HEK293 (cell line): ENCODE data around the gene RPS6KA5.

Experiments
- CTCF ChIA-PET: fragments of 350-600 bp; formaldehyde crosslinking; extraction: SDS; loops from one replicate; lab custom pipeline; 2021; ENCODE audit warnings: antibody characterized with exemption; lab: Yijun Ruan, JAX
- POLR2A ChIA-PET: fragments of 300-600 bp; formaldehyde crosslinking; extraction: SDS; loops from one replicate; lab custom pipeline; 2020; ENCODE audit warnings: antibody characterized with exemption, inconsistent platforms; lab: Yijun Ruan, JAX
- H3K27ac ChIP-seq: fragments of 200-500 bp; sonication (Bioruptor generic); 2 replicates; pipeline ENCODE4 v1.5.1; 2014; ENCODE audit warnings: low read depth, low read length, control low read depth, inconsistent platforms; ENCODE audit errors: extremely low read depth
- H3K36me3 ChIP-seq, 2 experiments: fragments of 200-500 bp in 1 of 2; sonication (Bioruptor generic) in 1 of 2; 1 replicate in 1 of 2; 2 replicates in 1 of 2; pipeline ENCODE4 v1.5.1; 2014 to 2017; ENCODE audit warnings: inconsistent platforms in 2 of 2, low read length in 2 of 2; ENCODE audit not compliant: control insufficient read depth in 2 of 2, insufficient read depth in 1 of 2
- H3K4me1 ChIP-seq: fragments of 200-500 bp; sonication (Bioruptor generic); 2 replicates; pipeline ENCODE4 v1.5.1; 2014; ENCODE audit warnings: mild to moderate bottlenecking, low read length, inconsistent platforms; ENCODE audit not compliant: control insufficient read depth, insufficient read depth
- H3K4me3 ChIP-seq: 2 replicates; pipeline ENCODE4 v1.5.1; 2011; ENCODE audit warnings: low read depth, mild to moderate bottlenecking, control low read depth, low read length, moderate library complexity
- H3K9me3 ChIP-seq: fragments of 200-500 bp; sonication (Bioruptor generic); 2 replicates; pipeline ENCODE4 v1.5.1; 2014; ENCODE audit warnings: low read depth, low read length, inconsistent platforms; ENCODE audit not compliant: control insufficient read depth, insufficient read depth
- BCL11B ChIP-seq: fragments of 450-650 bp; formaldehyde crosslinking; IDR thresholded peaks from 2 replicates; pipeline ENCODE4 v1.5.1; 2016; ENCODE audit warnings: low read depth, missing biosample characterization, missing genetic modification characterization
- GLI4 ChIP-seq: fragments of 450-650 bp; formaldehyde crosslinking; IDR thresholded peaks from 2 replicates; pipeline ENCODE4 v1.5.1; 2016; ENCODE audit warnings: missing biosample characterization, missing genetic modification characterization
- KLF7 ChIP-seq: fragments of 450-650 bp; formaldehyde crosslinking; IDR thresholded peaks from 2 replicates; pipeline ENCODE4 v1.5.1; 2016; ENCODE audit warnings: missing biosample characterization, missing genetic modification characterization, borderline replicate concordance
- SP2 ChIP-seq: fragments of 450-650 bp; formaldehyde crosslinking; IDR thresholded peaks from 2 replicates; pipeline ENCODE4 v1.5.1; 2016; ENCODE audit warnings: missing biosample characterization, missing genetic modification characterization
- SP3 ChIP-seq: fragments of 450-650 bp; formaldehyde crosslinking; IDR thresholded peaks from 2 replicates; pipeline ENCODE4 v1.5.1; 2016; ENCODE audit warnings: missing biosample characterization, missing genetic modification characterization
- WT1 ChIP-seq: fragments of 450-650 bp; formaldehyde crosslinking; IDR thresholded peaks from 2 replicates; pipeline ENCODE4 v1.5.1; 2016; ENCODE audit warnings: missing biosample characterization, missing genetic modification characterization
- ZFP3 ChIP-seq: fragments of 450-650 bp; formaldehyde crosslinking; IDR thresholded peaks from 2 replicates; pipeline ENCODE4 v1.5.1; 2016; ENCODE audit warnings: low read depth, missing biosample characterization, missing genetic modification characterization
- ZNF175 ChIP-seq: fragments of 450-650 bp; formaldehyde crosslinking; IDR thresholded peaks from 2 replicates; pipeline ENCODE4 v1.5.1; 2016; ENCODE audit warnings: missing biosample characterization, missing genetic modification characterization
- ZNF266 ChIP-seq: fragments of 450-650 bp; formaldehyde crosslinking; IDR thresholded peaks from 2 replicates; pipeline ENCODE4 v1.5.1; 2016; ENCODE audit warnings: missing biosample characterization, missing genetic modification characterization, low read depth
- ZNF292 ChIP-seq: fragments of 450-650 bp; formaldehyde crosslinking; IDR thresholded peaks from 2 replicates; pipeline ENCODE4 v1.5.1; 2016; ENCODE audit warnings: low read depth, missing biosample characterization, missing genetic modification characterization, borderline replicate concordance
- ZNF510 ChIP-seq: fragments of 450-650 bp; formaldehyde crosslinking; IDR thresholded peaks from 2 replicates; pipeline ENCODE4 v1.5.1; 2018; ENCODE audit warnings: mild to moderate bottlenecking, missing genetic modification characterization, missing biosample characterization; ENCODE audit not compliant: insufficient replicate concordance
- ZNF514 ChIP-seq: fragments of 450-650 bp; formaldehyde crosslinking; IDR thresholded peaks from 2 replicates; pipeline ENCODE4 v1.5.1; 2016; ENCODE audit warnings: missing biosample characterization, missing genetic modification characterization
- ZNF585B ChIP-seq: fragments of 450-650 bp; formaldehyde crosslinking; IDR thresholded peaks from 2 replicates; pipeline ENCODE4 v1.5.1; 2016; ENCODE audit warnings: missing biosample characterization, missing genetic modification characterization
- ZNF623 ChIP-seq: fragments of 450-650 bp; formaldehyde crosslinking; IDR thresholded peaks from 2 replicates; pipeline ENCODE4 v1.5.1; 2016; ENCODE audit warnings: missing biosample characterization, missing genetic modification characterization
- ZNF670 ChIP-seq: fragments of 450-650 bp; formaldehyde crosslinking; IDR thresholded peaks from 2 replicates; pipeline ENCODE4 v1.5.1; 2016; ENCODE audit warnings: missing biosample characterization, missing genetic modification characterization, low read depth
- ZNF677 ChIP-seq: fragments of 450-650 bp; IDR thresholded peaks from 2 replicates; pipeline ENCODE4 v1.5.0; 2018; ENCODE audit warnings: missing biosample characterization, mild to moderate bottlenecking, missing genetic modification characterization, moderate library complexity
- ZNF747 ChIP-seq: fragments of 450-650 bp; formaldehyde crosslinking; IDR thresholded peaks from 2 replicates; pipeline ENCODE4 v1.5.1; 2016; ENCODE audit warnings: missing biosample characterization, missing genetic modification characterization
- ZNF768 ChIP-seq: fragments of 450-650 bp; formaldehyde crosslinking; IDR thresholded peaks from 2 replicates; pipeline ENCODE4 v1.5.1; 2018; ENCODE audit warnings: missing biosample characterization, mild to moderate bottlenecking, missing genetic modification characterization
- ZNF785 ChIP-seq: fragments of 450-650 bp; formaldehyde crosslinking; IDR thresholded peaks from 2 replicates; pipeline ENCODE4 v1.5.1; 2016; ENCODE audit warnings: missing biosample characterization, missing genetic modification characterization
- ZNF830 ChIP-seq: fragments of 450-650 bp; IDR thresholded peaks from 2 replicates; pipeline ENCODE4 v1.5.0; 2018; ENCODE audit warnings: missing biosample characterization, missing genetic modification characterization, low read depth, mild to moderate bottlenecking, moderate library complexity
- ZNF837 ChIP-seq: fragments of 450-650 bp; formaldehyde crosslinking; IDR thresholded peaks from 2 replicates; pipeline ENCODE4 v1.5.1; 2016; ENCODE audit warnings: missing biosample characterization, missing genetic modification characterization
- ZSCAN23 ChIP-seq: fragments of 450-650 bp; formaldehyde crosslinking; IDR thresholded peaks from 2 replicates; pipeline ENCODE4 v1.5.1; 2016; ENCODE audit warnings: missing biosample characterization, missing genetic modification characterization
- ZSCAN30 ChIP-seq: fragments of 450-650 bp; IDR thresholded peaks from 2 replicates; pipeline ENCODE4 v1.5.1; 2018; ENCODE audit warnings: missing biosample characterization, mild to moderate bottlenecking, missing genetic modification characterization, moderate library complexity
- TF ChIP-seq, protein P1 (sequence below): IDR thresholded peaks from 2 replicates; pipeline ENCODE4 v1.6.1; 2011; ENCODE audit warnings: mild to moderate bottlenecking, low read depth, low read length, borderline replicate concordance
- TF ChIP-seq, protein P2 (sequence below): fragments of 450-650 bp; formaldehyde crosslinking; IDR thresholded peaks from 2 replicates; pipeline ENCODE4 v1.5.1; 2016; ENCODE audit warnings: missing biosample characterization, missing genetic modification characterization, borderline replicate concordance
- TF ChIP-seq, protein P3 (sequence below): fragments of 450-650 bp; formaldehyde crosslinking; IDR thresholded peaks from 2 replicates; pipeline ENCODE4 v1.5.1; 2016; ENCODE audit warnings: missing biosample characterization, missing genetic modification characterization, low read depth
- TF ChIP-seq, protein P4 (sequence below): fragments of 450-650 bp; formaldehyde crosslinking; optimal IDR thresholded peaks from 2 replicates; pipeline ENCODE3; 2016; ENCODE audit warnings: missing biosample characterization, mild to moderate bottlenecking, missing genetic modification characterization

Gene RPS6KA5

DNA sequence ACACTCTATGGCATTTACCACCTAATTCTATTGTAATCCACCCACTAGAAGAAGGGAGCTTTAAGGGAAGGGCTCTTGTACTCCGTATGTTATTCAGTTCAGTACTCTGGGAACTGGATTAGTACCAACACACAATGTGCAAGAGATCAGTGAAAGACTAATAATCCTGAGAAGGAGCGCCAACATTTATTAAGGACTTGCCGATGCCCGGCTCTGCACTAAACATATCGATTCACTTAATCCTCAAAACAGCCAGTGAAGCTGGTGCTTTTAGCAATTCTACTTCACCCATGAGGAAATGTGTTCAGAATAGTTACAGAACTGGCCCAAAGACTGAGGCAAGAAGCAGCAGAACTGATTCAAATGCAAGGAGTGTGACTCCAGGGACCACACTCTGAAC, 80.9 kb downstream of the RPS6KA5 start:
- ChIA-PET CTCF (interaction anchor here (0.6 kb wide), 2 partner anchors 747 to 1375 kb away, joined by 4 to 5 read pairs; no protein-coding TSS in a partner anchor), POLR2A (no interaction called here)
- no peaks in the 10 kb centered on the region for H3K4me1 ChIP-seq
- H3K36me3 ChIP-seq: no peaks in the 10 kb centered on the region
- TF ChIP-seq ZNF514 (tag by site-specific recombination): no peak
- no peak for TF ChIP-seq SP3
- no peak for TF ChIP-seq ZFP3 (tag by site-specific recombination)
- no peak for TF ChIP-seq ZNF670 (tag by site-specific recombination)
- TF ChIP-seq ZNF623 (tag by site-specific recombination): no peak
- no peak for TF ChIP-seq ZNF837 (tag by site-specific recombination)
- H3K9me3 ChIP-seq: no peaks in the 10 kb centered on the region
- no peak overlapping the region for H3K4me3 ChIP-seq
- no peak overlapping the region for H3K27ac ChIP-seq

DNA sequence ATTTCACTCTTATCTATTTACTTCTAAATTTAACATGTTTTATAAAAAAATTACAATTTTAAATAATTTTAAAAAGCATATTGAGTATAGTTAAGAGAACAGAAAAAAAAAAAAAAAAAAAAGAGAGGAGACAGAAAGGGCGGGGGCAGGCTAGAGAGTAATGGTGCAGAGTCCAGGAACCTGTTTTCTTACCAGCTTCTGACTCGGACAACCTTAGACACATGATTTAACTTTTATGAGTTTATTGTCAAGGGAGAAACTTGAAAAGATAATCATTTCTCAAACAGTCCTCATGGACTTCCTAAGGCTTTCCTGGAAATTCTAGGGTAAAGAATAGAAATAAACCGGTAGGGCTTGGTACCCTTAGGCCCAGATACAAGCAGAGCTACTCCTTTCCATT, 84.3 kb downstream of the RPS6KA5 start:
- POLR2A ChIA-PET: no interaction called here
- no peaks in the 10 kb centered on the region for H3K4me1 ChIP-seq
- no peaks in the 10 kb centered on the region for H3K36me3 ChIP-seq
- TF ChIP-seq, protein P1, sequence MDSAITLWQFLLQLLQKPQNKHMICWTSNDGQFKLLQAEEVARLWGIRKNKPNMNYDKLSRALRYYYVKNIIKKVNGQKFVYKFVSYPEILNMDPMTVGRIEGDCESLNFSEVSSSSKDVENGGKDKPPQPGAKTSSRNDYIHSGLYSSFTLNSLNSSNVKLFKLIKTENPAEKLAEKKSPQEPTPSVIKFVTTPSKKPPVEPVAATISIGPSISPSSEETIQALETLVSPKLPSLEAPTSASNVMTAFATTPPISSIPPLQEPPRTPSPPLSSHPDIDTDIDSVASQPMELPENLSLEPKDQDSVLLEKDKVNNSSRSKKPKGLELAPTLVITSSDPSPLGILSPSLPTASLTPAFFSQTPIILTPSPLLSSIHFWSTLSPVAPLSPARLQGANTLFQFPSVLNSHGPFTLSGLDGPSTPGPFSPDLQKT: no peak
- TF ChIP-seq, protein P2, sequence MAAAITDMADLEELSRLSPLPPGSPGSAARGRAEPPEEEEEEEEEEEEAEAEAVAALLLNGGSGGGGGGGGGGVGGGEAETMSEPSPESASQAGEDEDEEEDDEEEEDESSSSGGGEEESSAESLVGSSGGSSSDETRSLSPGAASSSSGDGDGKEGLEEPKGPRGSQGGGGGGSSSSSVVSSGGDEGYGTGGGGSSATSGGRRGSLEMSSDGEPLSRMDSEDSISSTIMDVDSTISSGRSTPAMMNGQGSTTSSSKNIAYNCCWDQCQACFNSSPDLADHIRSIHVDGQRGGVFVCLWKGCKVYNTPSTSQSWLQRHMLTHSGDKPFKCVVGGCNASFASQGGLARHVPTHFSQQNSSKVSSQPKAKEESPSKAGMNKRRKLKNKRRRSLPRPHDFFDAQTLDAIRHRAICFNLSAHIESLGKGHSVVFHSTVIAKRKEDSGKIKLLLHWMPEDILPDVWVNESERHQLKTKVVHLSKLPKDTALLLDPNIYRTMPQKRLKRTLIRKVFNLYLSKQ (tag by site-specific recombination): no peak
- no peak overlapping the region for H3K27ac ChIP-seq
- CTCF ChIA-PET: interaction anchor here (1.1 to 1.2 kb wide), 2 partner anchors 22 to 73 kb away, joined by 3 read pairs; no protein-coding TSS in a partner anchor
- H3K9me3 ChIP-seq: no peaks in the 10 kb centered on the region
- no peak overlapping the region for H3K4me3 ChIP-seq

DNA sequence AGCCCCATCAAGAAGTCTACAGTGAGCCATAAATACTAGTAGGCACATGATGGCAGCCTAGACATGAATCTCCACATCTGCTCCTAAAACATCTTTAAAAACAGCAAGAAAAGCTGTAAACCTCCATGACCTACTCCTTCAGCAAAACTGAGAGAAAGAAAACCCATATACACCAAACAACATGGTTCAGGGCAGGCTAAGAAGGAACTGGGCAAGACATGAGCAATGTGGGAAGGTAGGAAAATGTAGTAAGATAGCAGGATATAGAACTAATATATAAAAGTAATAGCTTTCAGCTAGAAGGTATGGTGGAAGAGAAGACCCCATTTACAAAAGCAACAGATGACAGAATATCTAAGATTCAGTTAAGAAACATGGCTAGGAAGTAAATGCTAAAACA, 88.8 kb downstream of the RPS6KA5 start:
- H3K4me1 ChIP-seq: peaks cover 5% of the 10 kb centered on the region
- H3K36me3 ChIP-seq: no peaks in the 10 kb centered on the region
- CTCF ChIA-PET: no interaction called here

More for the DNA sequence above, 88.8 kb downstream of the RPS6KA5 start:
- H3K9me3 ChIP-seq: no peaks in the 10 kb centered on the region
- no peak overlapping the region for H3K27ac ChIP-seq
- POLR2A ChIA-PET: no interaction called here
- TF ChIP-seq ZNF510 (tag by site-specific recombination) (no peak), ZNF768 (tag by site-specific recombination) (no peak), ZNF266 (no peak), ZNF747 (tag by site-specific recombination) (no peak), ZNF292 (tag by site-specific recombination) (no peak), ZSCAN23 (tag by site-specific recombination) (no peak), ZNF785 (no peak), KLF7 (no peak), ZNF830 (tag by site-specific recombination) (no peak), ZNF175 (tag by site-specific recombination) (no peak), BCL11B (tag by site-specific recombination) (no peak), GLI4 (tag by site-specific recombination) (no peak), WT1 (tag by site-specific recombination) (no peak), SP2 (tag by site-specific recombination) (no peak), ZNF677 (tag by site-specific recombination) (no peak), ZNF585B (no peak), ZSCAN30 (tag by site-specific recombination) (no peak)
- TF ChIP-seq, protein P3, sequence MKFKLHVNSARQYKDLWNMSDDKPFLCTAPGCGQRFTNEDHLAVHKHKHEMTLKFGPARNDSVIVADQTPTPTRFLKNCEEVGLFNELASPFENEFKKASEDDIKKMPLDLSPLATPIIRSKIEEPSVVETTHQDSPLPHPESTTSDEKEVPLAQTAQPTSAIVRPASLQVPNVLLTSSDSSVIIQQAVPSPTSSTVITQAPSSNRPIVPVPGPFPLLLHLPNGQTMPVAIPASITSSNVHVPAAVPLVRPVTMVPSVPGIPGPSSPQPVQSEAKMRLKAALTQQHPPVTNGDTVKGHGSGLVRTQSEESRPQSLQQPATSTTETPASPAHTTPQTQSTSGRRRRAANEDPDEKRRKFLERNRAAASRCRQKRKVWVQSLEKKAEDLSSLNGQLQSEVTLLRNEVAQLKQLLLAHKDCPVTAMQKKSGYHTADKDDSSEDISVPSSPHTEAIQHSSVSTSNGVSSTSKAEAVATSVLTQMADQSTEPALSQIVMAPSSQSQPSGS (tag by site-specific recombination): no peak
- TF ChIP-seq, protein P4, sequence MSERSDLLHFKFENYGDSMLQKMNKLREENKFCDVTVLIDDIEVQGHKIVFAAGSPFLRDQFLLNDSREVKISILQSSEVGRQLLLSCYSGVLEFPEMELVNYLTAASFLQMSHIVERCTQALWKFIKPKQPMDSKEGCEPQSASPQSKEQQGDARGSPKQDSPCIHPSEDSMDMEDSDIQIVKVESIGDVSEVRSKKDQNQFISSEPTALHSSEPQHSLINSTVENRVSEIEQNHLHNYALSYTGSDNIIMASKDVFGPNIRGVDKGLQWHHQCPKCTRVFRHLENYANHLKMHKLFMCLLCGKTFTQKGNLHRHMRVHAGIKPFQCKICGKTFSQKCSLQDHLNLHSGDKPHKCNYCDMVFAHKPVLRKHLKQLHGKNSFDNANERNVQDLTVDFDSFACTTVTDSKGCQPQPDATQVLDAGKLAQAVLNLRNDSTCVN: no peak
- no peak overlapping the region for H3K4me3 ChIP-seq
